ENCODE data around the gene UXT. TPM values are rescaled to one million over a fixed set of nuclear protein-coding genes. Genes with fewer than 3 reads are reported as not detected.
A peak's percentile ranks its signal among the peaks of the same experiment; 100 is the strongest.

The UXT gene
- total and polyA plus RNA-seq, 4 donors, result 34.0 to 99.0 (median 65.3) TPM

GRCh38 chrX:47629419-47630200 is 29.4 kb downstream of the UXT start, which contains the start of gene CFP (continued):
- no peak for TF ChIP-seq GABPA (IDR thresholded peaks at IDR 0.05 in 1 of 2, conservative IDR thresholded peaks at IDR 0.05 in 1 of 2)
- TF ChIP-seq NR2F2 (IDR thresholded peaks at IDR 0.05), result no peak

GRCh38 chrX:47628982-47629381 is 30.0 kb downstream of the UXT start:
- H3K4me3 ChIP-seq (ENCODE audit: low read depth in 1 of 3, low read length in 3 of 3), result no peak overlapping the region
- no peak overlapping the region for H3K9ac ChIP-seq (ENCODE audit: low read depth in 1 of 2, low read length in 2 of 2)
- TF ChIP-seq, protein P1, sequence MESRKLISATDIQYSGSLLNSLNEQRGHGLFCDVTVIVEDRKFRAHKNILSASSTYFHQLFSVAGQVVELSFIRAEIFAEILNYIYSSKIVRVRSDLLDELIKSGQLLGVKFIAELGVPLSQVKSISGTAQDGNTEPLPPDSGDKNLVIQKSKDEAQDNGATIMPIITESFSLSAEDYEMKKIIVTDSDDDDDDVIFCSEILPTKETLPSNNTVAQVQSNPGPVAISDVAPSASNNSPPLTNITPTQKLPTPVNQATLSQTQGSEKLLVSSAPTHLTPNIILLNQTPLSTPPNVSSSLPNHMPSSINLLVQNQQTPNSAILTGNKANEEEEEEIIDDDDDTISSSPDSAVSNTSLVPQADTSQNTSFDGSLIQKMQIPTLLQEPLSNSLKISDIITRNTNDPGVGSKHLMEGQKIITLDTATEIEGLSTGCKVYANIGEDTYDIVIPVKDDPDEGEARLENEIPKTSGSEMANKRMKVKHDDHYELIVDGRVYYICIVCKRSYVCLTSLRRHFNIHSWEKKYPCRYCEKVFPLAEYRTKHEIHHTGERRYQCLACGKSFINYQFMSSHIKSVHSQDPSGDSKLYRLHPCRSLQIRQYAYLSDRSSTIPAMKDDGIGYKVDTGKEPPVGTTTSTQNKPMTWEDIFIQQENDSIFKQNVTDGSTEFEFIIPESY (IDR thresholded peaks at IDR 0.05), result no peak
- TF ChIP-seq, protein P2, sequence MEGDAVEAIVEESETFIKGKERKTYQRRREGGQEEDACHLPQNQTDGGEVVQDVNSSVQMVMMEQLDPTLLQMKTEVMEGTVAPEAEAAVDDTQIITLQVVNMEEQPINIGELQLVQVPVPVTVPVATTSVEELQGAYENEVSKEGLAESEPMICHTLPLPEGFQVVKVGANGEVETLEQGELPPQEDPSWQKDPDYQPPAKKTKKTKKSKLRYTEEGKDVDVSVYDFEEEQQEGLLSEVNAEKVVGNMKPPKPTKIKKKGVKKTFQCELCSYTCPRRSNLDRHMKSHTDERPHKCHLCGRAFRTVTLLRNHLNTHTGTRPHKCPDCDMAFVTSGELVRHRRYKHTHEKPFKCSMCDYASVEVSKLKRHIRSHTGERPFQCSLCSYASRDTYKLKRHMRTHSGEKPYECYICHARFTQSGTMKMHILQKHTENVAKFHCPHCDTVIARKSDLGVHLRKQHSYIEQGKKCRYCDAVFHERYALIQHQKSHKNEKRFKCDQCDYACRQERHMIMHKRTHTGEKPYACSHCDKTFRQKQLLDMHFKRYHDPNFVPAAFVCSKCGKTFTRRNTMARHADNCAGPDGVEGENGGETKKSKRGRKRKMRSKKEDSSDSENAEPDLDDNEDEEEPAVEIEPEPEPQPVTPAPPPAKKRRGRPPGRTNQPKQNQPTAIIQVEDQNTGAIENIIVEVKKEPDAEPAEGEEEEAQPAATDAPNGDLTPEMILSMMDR (IDR thresholded peaks at IDR 0.05; ENCODE audit: low read depth, low read length, missing input control), result peak; percentile 15
- peak; percentile 62 to 74 for TF ChIP-seq RAD21 (IDR thresholded peaks at IDR 0.05)
- WGBS, result 95% methylated on average over 1 of the region's 1 CpG
- peak overlapping the region in 1 of 2 donors; percentile 31 for H3K27ac ChIP-seq (ENCODE audit: low read depth in 1 of 2, low read length in 2 of 2)
- H3K36me3 ChIP-seq (ENCODE audit: control insufficient read depth in 4 of 4, insufficient read depth in 3 of 4, low read depth in 1 of 4, low read length in 3 of 4), result peaks cover 0 to 2% (median 0%) of the 10 kb centered on the region in 4 donors
- no peak for DNase-seq (ENCODE audit: low spot score)
- H3K9me3 ChIP-seq (ENCODE audit: control insufficient read depth in 4 of 4, low read length in 3 of 4), result no peaks in the 10 kb centered on the region
- H3K4me1 ChIP-seq (ENCODE audit: control insufficient read depth in 4 of 4, insufficient read depth in 4 of 4, low read length in 3 of 4), result peaks cover 0 to 7% (median 0%) of the 10 kb centered on the region in 4 donors
- H3K27me3 ChIP-seq (ENCODE audit: control insufficient read depth in 4 of 4, insufficient read depth in 4 of 4, low read length in 3 of 4), result no peaks in the 10 kb centered on the region

DNA sequence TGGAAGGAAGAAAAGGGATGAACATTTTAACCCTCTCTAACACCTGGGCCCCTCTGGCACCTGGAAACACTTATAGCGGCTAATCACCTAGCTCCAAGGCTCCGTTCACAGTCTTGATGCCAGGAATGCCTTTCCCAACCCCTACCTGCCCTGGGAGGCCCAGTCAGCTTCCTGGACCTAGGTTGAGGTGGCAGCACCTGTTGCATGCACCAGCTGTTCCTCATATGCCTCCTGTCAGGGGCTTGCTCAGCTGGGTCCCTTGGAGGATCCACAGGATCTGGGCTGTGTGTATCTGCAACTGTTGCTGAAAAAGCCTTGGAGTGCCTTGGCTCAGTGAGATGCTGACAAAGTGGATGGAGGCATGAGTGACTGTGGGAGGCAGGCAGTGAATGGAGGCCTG is 33.6 kb downstream of the UXT start:
- Histone ChIP-seq H3K36me3 (ENCODE audit: control insufficient read depth in 4 of 4, insufficient read depth in 3 of 4, low read depth in 1 of 4, low read length in 3 of 4) (peaks cover 0 to 2% (median 0%) of the 10 kb centered on the region in 4 donors), H3K4me3 (ENCODE audit: low read depth in 1 of 3, low read length in 3 of 3) (no peak overlapping the region), H3K4me1 (ENCODE audit: control insufficient read depth in 4 of 4, insufficient read depth in 4 of 4, low read length in 3 of 4) (peaks cover 0 to 7% (median 0%) of the 10 kb centered on the region in 4 donors), H3K27ac (ENCODE audit: low read depth in 1 of 2, low read length in 2 of 2) (no peak overlapping the region), H3K9me3 (ENCODE audit: control insufficient read depth in 4 of 4, low read length in 3 of 4) (no peaks in the 10 kb centered on the region), H3K27me3 (ENCODE audit: control insufficient read depth in 4 of 4, insufficient read depth in 4 of 4, low read length in 3 of 4) (no peaks in the 10 kb centered on the region), H3K9ac (ENCODE audit: low read depth in 1 of 2, low read length in 2 of 2) (no peak overlapping the region)
- 95% methylated on average over 2 of the region's 2 CpGs for WGBS
- TF ChIP-seq REST (IDR thresholded peaks at IDR 0.05) (no peak), RXRA (IDR thresholded peaks at IDR 0.05) (no peak), FOXA1 (IDR thresholded peaks at IDR 0.05) (no peak), TAF1 (conservative IDR thresholded peaks at IDR 0.05) (no peak), HNF4A (conservative IDR thresholded peaks at IDR 0.05) (no peak), SP1 (IDR thresholded peaks at IDR 0.05) (no peak), FOXA2 (IDR thresholded peaks at IDR 0.05) (no peak)
- TF ChIP-seq, protein P3, sequence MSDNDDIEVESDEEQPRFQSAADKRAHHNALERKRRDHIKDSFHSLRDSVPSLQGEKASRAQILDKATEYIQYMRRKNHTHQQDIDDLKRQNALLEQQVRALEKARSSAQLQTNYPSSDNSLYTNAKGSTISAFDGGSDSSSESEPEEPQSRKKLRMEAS (IDR thresholded peaks at IDR 0.05), result no peak
- TF ChIP-seq, protein P2 (IDR thresholded peaks at IDR 0.05; ENCODE audit: low read depth, low read length, missing input control), result no peak
- DNase-seq (ENCODE audit: low spot score), result no peak

Measured in liver (tissue), 9 donors.